Activated CD4-positive, alpha-beta T cell treated with anti-CD3 and anti-CD28 coated beads for 36 hours (primary cell): Measurements from ENCODE around the gene BEX4. TPM values are rescaled to one million over a fixed set of nuclear protein-coding genes. Genes with fewer than 3 reads are reported as not detected.

Source experiments
- ATAC-seq: fragments of 200-7000 bp; cut with Tn5 transposase; one replicate; pipeline ENCODE4 v1.10.0; 2021; ENCODE audit warnings: mild to moderate bottlenecking, moderate library complexity
- CTCF ChIA-PET: fragments of 350-600 bp; sonication (Branson Sonifier 250); formaldehyde crosslinking; loops from one replicate; lab custom pipeline; 2021; ENCODE audit warnings: antibody characterized with exemption; lab: Charles Lee
- POLR2A ChIA-PET: fragments of 350-600 bp; sonication (Branson Sonifier 250); formaldehyde crosslinking; loops from one replicate; lab custom pipeline; 2021; ENCODE audit warnings: antibody characterized with exemption, inconsistent platforms; lab: Charles Lee
- DNase-seq: peaks from one replicate; pipeline ENCODE4 v3.0.0-alpha.2; 2020
- H3K27ac Mint-ChIP-seq: one replicate; pipeline ENCODE4 v1.8.0; 2021; ENCODE audit warnings: mixed read lengths
- H3K27me3 Mint-ChIP-seq: one replicate; pipeline ENCODE4 v1.8.0; 2021; ENCODE audit warnings: mixed read lengths
- H3K36me3 Mint-ChIP-seq: one replicate; pipeline ENCODE4 v1.8.0; 2021; ENCODE audit warnings: low read depth, mixed read lengths
- H3K4me1 Mint-ChIP-seq: one replicate; pipeline ENCODE4 v1.8.0; 2021; ENCODE audit warnings: mixed read lengths
- H3K4me3 Mint-ChIP-seq: one replicate; pipeline ENCODE4 v1.8.0; 2021; ENCODE audit warnings: mild to moderate bottlenecking, moderate library complexity, mixed read lengths
- H3K9me3 Mint-ChIP-seq: one replicate; pipeline ENCODE4 v1.8.0; 2021; ENCODE audit warnings: low read depth, mixed read lengths
- intact Hi-C, 2 experiments: fragments of 100-400 bp; cut with DNase I in 1 of 2; cut with micrococcal nuclease in 1 of 2; formaldehyde crosslinking; loops; one replicate each; pipeline versions ENCODE4 v1.14.2 to v1.15.1; 2022 to 2024; cut with DNase I, micrococcal nuclease
- total RNA-seq, 2 experiments: library from RNA; stranded (reverse); gene quantifications; one replicate each; pipeline ENCODE4 v1.2.3, GENCODE V29; 2021

The BEX4 gene
- total RNA-seq, 2 experiments from 2014 or later: 9.9 to 10.0 TPM

DNA sequence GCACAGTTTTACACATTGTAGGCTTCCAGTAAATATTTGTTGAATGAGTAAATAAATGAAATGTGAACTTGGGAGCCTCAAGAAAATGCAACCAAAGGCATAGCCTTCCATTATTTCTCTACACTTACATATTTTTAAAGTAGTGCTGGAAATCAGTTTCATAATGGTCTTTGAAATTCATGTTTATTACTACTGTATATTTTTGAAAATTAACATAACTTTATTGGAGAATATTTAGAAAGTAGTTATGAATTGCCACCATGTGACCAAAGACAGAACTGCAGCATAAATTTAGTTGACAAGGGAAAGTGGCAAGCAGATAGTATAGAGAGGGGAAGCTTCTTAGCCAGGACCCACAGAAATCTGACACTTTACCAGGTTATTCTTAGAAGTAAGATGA is 33.6 kb downstream of the BEX4 start:
- H3K4me3 Mint-ChIP-seq: no peak overlapping the region
- no peak overlapping the region for H3K27ac Mint-ChIP-seq
- H3K4me1 Mint-ChIP-seq: peaks cover 8% of the 10 kb centered on the region
- H3K36me3 Mint-ChIP-seq: peaks cover 7% of the 10 kb centered on the region
- CTCF ChIA-PET: interaction anchor here (1.0 to 1.6 kb wide), 4 partner anchors 13 to 37 kb away, joined by 3 to 6 read pairs (median 4); partner anchors contain the start of gene BEX4
- no peak for ATAC-seq
- H3K27me3 Mint-ChIP-seq: no peaks in the 10 kb centered on the region
- H3K9me3 Mint-ChIP-seq: no peaks in the 10 kb centered on the region
- POLR2A ChIA-PET: no interaction called here
- intact Hi-C loops: loop anchor here (1.0 to 2.0 kb wide), 2 partner anchors 37 to 38 kb away; no protein-coding TSS in a partner anchor
- no peak for DNase-seq

GRCh38 chrX:103249805-103250204 is 34.9 kb downstream of the BEX4 start:
- ChIA-PET CTCF (interaction anchor here (1.0 to 1.1 kb wide), 2 partner anchors 38 kb away, joined by 3 to 6 read pairs; no protein-coding TSS in a partner anchor), POLR2A (no interaction called here)
- Mint-ChIP-seq H3K36me3 (peaks cover 13% of the 10 kb centered on the region), H3K9me3 (no peaks in the 10 kb centered on the region), H3K4me1 (peaks cover 14% of the 10 kb centered on the region), H3K27ac (no peak overlapping the region), H3K4me3 (no peak overlapping the region), H3K27me3 (no peaks in the 10 kb centered on the region)
- ATAC-seq: no peak
- intact Hi-C loops: loop anchor here in 1 of 2 experiments (2.0 kb wide), 1 partner anchor 39 kb away; no protein-coding TSS in a partner anchor
- no peak for DNase-seq

GRCh38 chrX:103250977-103251376 is 36.1 kb downstream of the BEX4 start:
- peaks cover 18% of the 10 kb centered on the region for H3K4me1 Mint-ChIP-seq
- POLR2A ChIA-PET: no interaction called here

DNA sequence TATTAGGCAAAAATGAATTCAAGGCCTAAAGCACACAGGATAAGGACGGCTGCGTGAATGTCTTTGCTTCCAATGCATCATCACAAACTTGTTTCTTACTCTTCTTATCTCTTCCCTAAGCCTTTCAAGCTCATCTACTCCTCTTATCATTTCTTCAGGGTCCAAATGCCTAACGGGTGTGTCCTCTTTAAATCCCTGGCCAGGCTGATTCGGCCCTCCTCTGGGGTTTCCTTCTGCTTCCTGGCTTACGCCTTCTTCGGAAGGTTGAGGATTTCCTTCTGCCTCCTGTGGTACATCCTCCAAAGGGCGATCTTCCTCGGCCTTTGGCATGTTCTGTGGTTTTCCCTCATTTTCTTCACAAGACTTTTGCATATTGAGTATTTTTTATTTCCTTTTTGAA is 38.7 kb downstream of the BEX4 start:
- ChIA-PET CTCF (interaction anchor here (0.9 kb wide), 1 partner anchor 17 kb away, joined by 3 read pairs; no protein-coding TSS in a partner anchor), POLR2A (no interaction called here)
- intact Hi-C loops: loop anchor here in 1 of 2 experiments (1.0 kb wide), 2 partner anchors 38 to 57 kb away; partner anchors contain the start of genes BEX2 and BEX4
- Mint-ChIP-seq H3K4me3 (peak overlapping the region; percentile 95), H3K36me3 (peaks cover 16% of the 10 kb centered on the region), H3K27me3 (no peaks in the 10 kb centered on the region), H3K27ac (peak overlapping the region; percentile 97), H3K9me3 (no peaks in the 10 kb centered on the region), H3K4me1 (peaks cover 18% of the 10 kb centered on the region)
- ATAC-seq (no peak), DNase-seq (no peak)

More at GRCh38 chrX:103250977-103251376, 36.1 kb downstream of the BEX4 start:
- Mint-ChIP-seq H3K27ac (no peak overlapping the region), H3K36me3 (peaks cover 16% of the 10 kb centered on the region), H3K27me3 (no peaks in the 10 kb centered on the region), H3K9me3 (no peaks in the 10 kb centered on the region), H3K4me3 (no peak overlapping the region)
- intact Hi-C loops: no loop called here
- no peak for ATAC-seq
- CTCF ChIA-PET: interaction anchor here (1.1 kb wide), 1 partner anchor 39 kb away, joined by 3 read pairs; no protein-coding TSS in a partner anchor
- DNase-seq: no peak

GRCh38 chrX:103254171-103254824 is 39.4 kb downstream of the BEX4 start:
- intact Hi-C loops: loop anchor here in 1 of 2 experiments (1.0 kb wide), 2 partner anchors 39 to 56 kb away; partner anchors contain the start of genes BEX2 and BEX4
- POLR2A ChIA-PET: no interaction called here
- Mint-ChIP-seq H3K4me3 (peak overlapping the region; percentile 95), H3K27me3 (no peaks in the 10 kb centered on the region), H3K27ac (peak overlapping the region; percentile 97), H3K36me3 (peaks cover 16% of the 10 kb centered on the region), H3K4me1 (peaks cover 18% of the 10 kb centered on the region), H3K9me3 (no peaks in the 10 kb centered on the region)
- DNase-seq (peak; percentile 67), ATAC-seq (peak; percentile 71)
- CTCF ChIA-PET: interaction anchor here (0.9 to 1.0 kb wide), 2 partner anchors 18 to 43 kb away, joined by 3 read pairs; no protein-coding TSS in a partner anchor

DNA sequence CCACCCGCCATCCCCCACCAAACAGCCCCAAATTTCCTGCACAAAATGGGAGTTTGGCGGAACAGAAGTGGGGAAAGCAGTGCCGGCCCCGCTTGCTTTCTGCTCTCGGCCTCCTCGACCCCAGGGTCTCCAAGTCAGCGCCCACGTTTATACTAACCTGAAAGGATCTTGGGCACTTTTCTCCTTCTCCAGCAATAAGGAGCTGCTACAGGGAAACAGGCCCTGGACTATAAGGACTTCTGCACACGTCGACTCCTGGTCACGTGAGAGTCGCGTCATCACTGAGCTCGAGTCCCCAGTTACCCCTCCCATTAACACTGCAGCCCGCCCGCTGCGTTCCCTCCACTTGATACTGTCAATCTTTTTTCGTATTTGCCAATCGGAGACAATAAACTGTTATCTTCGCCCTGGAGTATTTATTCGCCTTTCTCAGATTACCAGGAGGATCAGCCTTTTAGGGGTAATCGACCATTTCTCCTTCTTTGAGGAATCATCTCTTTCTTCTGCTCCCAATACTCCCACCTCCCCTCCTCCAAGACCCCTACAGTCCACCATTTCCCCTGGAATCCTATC is 40.1 kb downstream of the BEX4 start, which contains the start of gene TCEAL8:
Gene TCEAL8 (minus strand): TSS at position 235 of the 573 bp plus-strand sequence. CDS start 1,176 bp downstream, outside the sequence.
- no peaks in the 10 kb centered on the region for H3K27me3 Mint-ChIP-seq
- H3K36me3 Mint-ChIP-seq: peaks cover 16% of the 10 kb centered on the region
- H3K27ac Mint-ChIP-seq: peak within 1 kb of the TSS; percentile 97
- H3K4me3 Mint-ChIP-seq: peak within 1 kb of the TSS; percentile 95
- DNase-seq (peak; percentile 82), ATAC-seq (peak; percentile 92)
- intact Hi-C loops: loop anchor here in 1 of 2 experiments (1.0 kb wide), 2 partner anchors 40 to 55 kb away; partner anchors contain the start of genes BEX2 and BEX4
- no peaks in the 10 kb centered on the region for H3K9me3 Mint-ChIP-seq
- peaks cover 18% of the 10 kb centered on the region for H3K4me1 Mint-ChIP-seq
- ChIA-PET CTCF (interaction anchor here (1.0 kb wide), 1 partner anchor 44 kb away, joined by 3 read pairs; no protein-coding TSS in a partner anchor), POLR2A (interaction anchor here (0.7 kb wide), 1 partner anchor 121 kb away, joined by 4 read pairs; the partner anchor contains the start of gene BEX3)

DNA sequence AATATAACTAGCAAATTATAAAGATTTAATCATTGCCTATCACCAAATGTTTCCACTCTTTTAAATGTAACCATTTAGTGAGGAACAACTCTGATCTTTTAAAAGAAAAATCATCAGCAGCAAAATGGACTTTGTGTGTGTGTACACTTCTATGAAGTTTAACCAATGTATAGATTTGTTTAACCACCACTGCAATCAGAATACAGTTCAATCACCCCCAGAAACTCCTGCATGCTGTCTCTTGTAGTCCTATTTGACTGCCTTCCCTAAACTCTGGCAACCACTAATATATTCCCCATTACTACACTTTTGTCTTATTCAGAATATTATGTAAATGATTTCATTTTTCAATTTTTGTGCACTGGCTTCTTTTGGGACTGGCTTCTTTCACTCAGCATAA is 41.7 kb downstream of the BEX4 start:
- H3K4me1 Mint-ChIP-seq: peaks cover 18% of the 10 kb centered on the region
- intact Hi-C loops: no loop called here
- no peak overlapping the region for H3K27ac Mint-ChIP-seq
- DNase-seq: no peak
- peaks cover 16% of the 10 kb centered on the region for H3K36me3 Mint-ChIP-seq
- CTCF ChIA-PET: interaction anchor here (1.2 kb wide), 1 partner anchor 46 kb away, joined by 4 read pairs; no protein-coding TSS in a partner anchor
- no peaks in the 10 kb centered on the region for H3K9me3 Mint-ChIP-seq
- POLR2A ChIA-PET: no interaction called here
- no peaks in the 10 kb centered on the region for H3K27me3 Mint-ChIP-seq
- ATAC-seq: no peak
- no peak overlapping the region for H3K4me3 Mint-ChIP-seq

GRCh38 chrX:103258275-103258674 is 43.4 kb downstream of the BEX4 start:
- Mint-ChIP-seq H3K27ac (no peak overlapping the region), H3K27me3 (peaks cover 3% of the 10 kb centered on the region), H3K9me3 (no peaks in the 10 kb centered on the region), H3K4me1 (peaks cover 13% of the 10 kb centered on the region), H3K4me3 (no peak overlapping the region), H3K36me3 (peaks cover 12% of the 10 kb centered on the region)
- ATAC-seq (no peak), DNase-seq (no peak)
- POLR2A ChIA-PET: no interaction called here
- CTCF ChIA-PET: interaction anchor here (0.6 kb wide), 1 partner anchor 537 kb away, joined by 5 read pairs; no protein-coding TSS in a partner anchor
- intact Hi-C loops: no loop called here

Other genes with a start within 250 kb of the BEX4 start
- under 1 TPM in 1 of 2 experiments, not detected in 1; 0.39 TPM for gene BEX1, start 150.9 kb upstream of the BEX4 start, total RNA-seq
- not detected for gene NXF3, start 122.0 kb upstream of the BEX4 start, total RNA-seq
- 10 to 100 TPM; 36.0 to 46.6 TPM for gene TCEAL8, start 40.0 kb downstream of the BEX4 start, total RNA-seq
- not detected for gene TCEAL5, start 61.6 kb downstream of the BEX4 start, total RNA-seq
- gene BEX2, start 95.9 kb downstream of the BEX4 start, total RNA-seq: 10 to 100 TPM in 1 of 2 experiments, 1 to 10 TPM in 1; 7.4 to 11.5 TPM
- not detected for gene TCEAL7, start 115.1 kb downstream of the BEX4 start, total RNA-seq
- gene TCEAL9, start 141.4 kb downstream of the BEX4 start, total RNA-seq: 1 to 10 TPM; 1.5 to 2.3 TPM
- gene BEX3, start 161.4 kb downstream of the BEX4 start, total RNA-seq: 10 to 100 TPM; 21.1 to 22.0 TPM